Left lung (tissue), 10 donors: ENCODE data around the gene CSRP3. TPM values are rescaled to one million over a fixed set of nuclear protein-coding genes. Genes with fewer than 3 reads are reported as not detected.

ENCODE experiments used
- ATAC-seq: fragments of 200-7000 bp; cut with Tn5 transposase; one replicate; pipeline ENCODE4 v1.9.1; 2020; ENCODE audit warnings: moderate library complexity
- DNase-seq, 4 donors: peaks; one replicate each; pipeline ENCODE4 v3.0.0-alpha.2; 2013 to 2020
- H3K27ac ChIP-seq, 2 donors: fragments of 200-600 bp; sonication (generic) in 1 of 2; one replicate each; pipeline versions ENCODE4 v1.5.0 to v1.8.0; 2020 to 2021
- H3K27me3 ChIP-seq, 2 donors: fragments of 200-600 bp; sonication (generic) in 1 of 2; one replicate each; pipeline versions ENCODE4 v1.5.0 to v1.8.0; 2020 to 2021
- H3K36me3 ChIP-seq, 2 donors: fragments of 200-600 bp; sonication (generic) in 1 of 2; one replicate each; pipeline versions ENCODE4 v1.5.0 to v1.8.0; 2020 to 2021
- H3K4me1 ChIP-seq, 2 donors: fragments of 200-600 bp; one replicate each; pipeline ENCODE4 v1.8.0; 2021
- H3K4me3 ChIP-seq, 2 donors: fragments of 200-600 bp; sonication (generic) in 1 of 2; one replicate each; pipeline versions ENCODE4 v1.5.0 to v1.8.0; 2020 to 2021; ENCODE audit warnings: mild to moderate bottlenecking in 1 of 2
- H3K9me3 ChIP-seq, 2 donors: fragments of 200-600 bp; sonication (generic) in 1 of 2; one replicate each; pipeline versions ENCODE4 v1.5.0 to v1.8.0; 2020 to 2021
- intact Hi-C, 2 donors: fragments of 100-400 bp; cut with DNase I; formaldehyde crosslinking; loops; one replicate each; pipeline versions ENCODE4 v1.11.2 to v1.14.2; 2022
- polyA plus RNA-seq, 6 donors: library from polyadenylated mRNA; unstranded; fragments of 120-200 nt; gene quantifications; one replicate each; pipeline ENCODE4 v1.2.1, GENCODE V29; 2013; ENCODE audit not compliant: insufficient read length in 6 of 6
- total RNA-seq, 2 donors: library from RNA; stranded (reverse); fragmentation: NEBNext Ultra II Directional; extraction: Animal tissue kit (Norgen Biotek cat#: 25700); gene quantifications; one replicate each; pipeline ENCODE4 v1.2.1, GENCODE V29; 2021
- TF ChIP-seq, protein P1 (sequence below), 2 donors: fragments of 200-600 bp; sonication (generic) in 1 of 2; IDR thresholded peaks; one replicate each; pipeline versions ENCODE4 v1.5.0 to v1.8.0; 2021; ENCODE audit warnings: antibody characterized with exemption in 2 of 2
- donor health status: DM: no; HTN: yes; CAD: no.
- donor health status: DM: no; HTN: no; CAD: no.

CSRP3 gene
- total and polyA plus RNA-seq, 8 donors, result 0.23 to 1.4 (median 0.42) TPM; not detected in 1

DNA sequence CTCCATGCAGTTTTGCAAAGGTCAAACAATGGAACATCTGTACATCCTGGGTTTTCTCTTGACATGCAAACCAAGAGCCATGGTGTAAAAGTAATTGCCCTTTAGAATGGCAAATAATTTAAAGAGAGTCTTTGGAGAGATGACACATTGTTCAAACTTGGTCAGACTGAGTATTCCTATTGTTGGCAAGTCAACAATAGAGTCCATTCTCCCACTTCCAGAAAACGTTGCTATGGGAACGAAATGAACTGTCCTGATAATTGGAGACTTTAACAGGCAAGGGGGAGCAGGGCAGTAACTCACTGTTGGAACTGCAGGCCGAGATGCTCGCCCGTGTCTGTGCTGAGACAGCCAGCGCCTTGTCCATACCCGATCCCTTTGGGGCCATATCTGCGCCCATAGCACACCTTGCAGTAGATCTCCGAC is 13.9 kb downstream of the CSRP3 start:
- ATAC-seq (no peak), DNase-seq (no peak)
- H3K27ac ChIP-seq, result no peak overlapping the region
- no peaks in the 10 kb centered on the region for H3K9me3 ChIP-seq
- H3K27me3 ChIP-seq, result no peaks in the 10 kb centered on the region
- H3K36me3 ChIP-seq, result no peaks in the 10 kb centered on the region
- H3K4me3 ChIP-seq, result no peak overlapping the region
- TF ChIP-seq, protein P1, sequence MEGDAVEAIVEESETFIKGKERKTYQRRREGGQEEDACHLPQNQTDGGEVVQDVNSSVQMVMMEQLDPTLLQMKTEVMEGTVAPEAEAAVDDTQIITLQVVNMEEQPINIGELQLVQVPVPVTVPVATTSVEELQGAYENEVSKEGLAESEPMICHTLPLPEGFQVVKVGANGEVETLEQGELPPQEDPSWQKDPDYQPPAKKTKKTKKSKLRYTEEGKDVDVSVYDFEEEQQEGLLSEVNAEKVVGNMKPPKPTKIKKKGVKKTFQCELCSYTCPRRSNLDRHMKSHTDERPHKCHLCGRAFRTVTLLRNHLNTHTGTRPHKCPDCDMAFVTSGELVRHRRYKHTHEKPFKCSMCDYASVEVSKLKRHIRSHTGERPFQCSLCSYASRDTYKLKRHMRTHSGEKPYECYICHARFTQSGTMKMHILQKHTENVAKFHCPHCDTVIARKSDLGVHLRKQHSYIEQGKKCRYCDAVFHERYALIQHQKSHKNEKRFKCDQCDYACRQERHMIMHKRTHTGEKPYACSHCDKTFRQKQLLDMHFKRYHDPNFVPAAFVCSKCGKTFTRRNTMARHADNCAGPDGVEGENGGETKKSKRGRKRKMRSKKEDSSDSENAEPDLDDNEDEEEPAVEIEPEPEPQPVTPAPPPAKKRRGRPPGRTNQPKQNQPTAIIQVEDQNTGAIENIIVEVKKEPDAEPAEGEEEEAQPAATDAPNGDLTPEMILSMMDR (IDR thresholded peaks at IDR 0.05), result no peak
- no peaks in the 10 kb centered on the region for H3K4me1 ChIP-seq
- intact Hi-C loops, result no loop called here

DNA sequence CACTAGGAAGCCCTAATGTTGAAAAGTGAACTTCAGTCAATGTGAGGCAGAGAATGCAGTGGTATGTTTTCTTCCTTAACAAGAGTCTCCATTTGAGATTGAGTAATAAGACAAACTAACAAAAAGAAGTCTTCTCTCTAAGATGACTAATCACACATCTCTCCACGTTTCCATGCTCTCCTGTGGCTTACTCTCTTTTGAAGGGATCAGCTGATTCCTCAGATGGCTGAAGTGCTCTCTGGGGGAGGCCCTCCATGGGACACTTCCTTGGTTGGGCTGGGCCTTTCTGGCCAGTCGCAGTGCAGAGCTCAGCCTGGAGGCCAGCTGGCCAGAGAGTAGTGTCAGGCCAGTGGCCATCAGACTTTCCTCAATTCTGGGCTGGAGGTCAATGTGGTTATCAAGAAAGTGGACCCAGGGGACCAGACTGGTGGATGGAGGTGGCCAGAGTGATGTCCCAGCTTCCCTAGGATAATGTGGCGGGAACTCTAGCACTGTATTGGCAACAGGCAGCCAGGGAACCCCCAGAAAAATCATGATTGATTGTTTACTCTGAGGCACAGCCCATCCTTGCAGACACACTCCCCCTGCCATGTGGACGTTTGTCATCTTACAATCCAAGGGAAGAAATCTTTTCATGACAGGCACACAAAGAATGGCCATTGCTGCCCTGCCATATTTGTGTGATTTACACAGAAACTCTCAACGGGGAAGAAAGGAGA is 14.5 kb downstream of the CSRP3 start:
- H3K4me3 ChIP-seq, result no peak overlapping the region
- H3K27ac ChIP-seq, result no peak overlapping the region
- no peaks in the 10 kb centered on the region for H3K36me3 ChIP-seq
- intact Hi-C loops, result no loop called here
- no peaks in the 10 kb centered on the region for H3K27me3 ChIP-seq
- H3K4me1 ChIP-seq, result no peaks in the 10 kb centered on the region
- H3K9me3 ChIP-seq, result no peaks in the 10 kb centered on the region
- ATAC-seq (no peak), DNase-seq (no peak)
- TF ChIP-seq, protein P1 (IDR thresholded peaks at IDR 0.05), result no peak

DNA sequence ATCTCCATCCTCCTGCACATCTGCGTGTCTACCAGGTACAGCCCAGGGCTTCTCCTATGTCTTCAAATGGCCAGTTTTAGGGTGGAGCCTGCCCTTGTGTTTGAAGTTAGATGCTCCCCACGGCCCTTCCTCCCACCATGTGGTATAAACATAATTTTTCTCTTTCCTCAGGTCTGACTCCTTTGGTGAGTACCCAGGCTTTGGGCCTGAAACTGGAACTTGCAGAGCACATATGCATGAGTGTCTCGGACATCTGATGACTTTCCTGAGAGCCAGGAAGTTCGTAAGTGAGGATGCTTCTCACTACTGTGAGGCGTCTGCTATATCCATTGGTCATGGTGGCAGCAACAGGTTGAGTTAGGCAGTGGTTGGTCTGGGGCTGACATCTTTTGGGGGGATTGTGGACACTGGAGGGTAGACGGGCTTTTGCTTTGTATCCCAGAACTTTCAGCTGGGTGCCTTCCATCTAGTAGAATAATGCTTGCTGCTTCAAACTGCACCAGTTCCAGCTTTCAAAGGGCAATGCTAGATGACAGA is 16.2 kb downstream of the CSRP3 start:
- no peak for ATAC-seq
- intact Hi-C loops, result no loop called here
- DNase-seq, result no peak
- no peaks in the 10 kb centered on the region for H3K9me3 ChIP-seq
- no peaks in the 10 kb centered on the region for H3K4me1 ChIP-seq
- no peak overlapping the region for H3K27ac ChIP-seq
- H3K27me3 ChIP-seq, result no peaks in the 10 kb centered on the region
- H3K4me3 ChIP-seq, result no peak overlapping the region
- H3K36me3 ChIP-seq, result no peaks in the 10 kb centered on the region
- TF ChIP-seq, protein P1 (IDR thresholded peaks at IDR 0.05), result no peak

DNA sequence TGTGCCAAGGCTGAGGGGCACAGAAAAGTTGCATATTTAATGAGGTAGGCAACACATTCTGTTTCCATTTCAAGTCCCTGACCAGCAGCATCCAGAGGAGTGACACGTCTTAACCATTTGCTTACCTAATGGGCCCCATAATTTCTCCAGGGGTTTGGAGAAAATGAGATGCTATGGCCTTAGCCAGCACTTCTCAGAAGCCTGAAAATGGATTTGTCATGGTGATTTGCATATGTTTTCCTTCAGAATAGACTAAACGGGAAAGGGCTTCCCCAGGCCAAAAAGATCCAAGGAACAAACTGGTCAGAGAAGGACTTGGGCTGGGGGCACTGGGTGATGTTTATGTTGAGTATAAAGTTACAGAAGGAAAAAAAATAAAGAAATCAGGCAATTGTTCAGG is 16.7 kb downstream of the CSRP3 start:
- Histone ChIP-seq H3K4me3 (no peak overlapping the region), H3K27me3 (no peaks in the 10 kb centered on the region), H3K36me3 (no peaks in the 10 kb centered on the region), H3K9me3 (no peaks in the 10 kb centered on the region), H3K27ac (no peak overlapping the region), H3K4me1 (no peaks in the 10 kb centered on the region)
- DNase-seq, result no peak
- no peak for ATAC-seq
- intact Hi-C loops, result no loop called here
- TF ChIP-seq, protein P1 (IDR thresholded peaks at IDR 0.05), result no peak

DNA sequence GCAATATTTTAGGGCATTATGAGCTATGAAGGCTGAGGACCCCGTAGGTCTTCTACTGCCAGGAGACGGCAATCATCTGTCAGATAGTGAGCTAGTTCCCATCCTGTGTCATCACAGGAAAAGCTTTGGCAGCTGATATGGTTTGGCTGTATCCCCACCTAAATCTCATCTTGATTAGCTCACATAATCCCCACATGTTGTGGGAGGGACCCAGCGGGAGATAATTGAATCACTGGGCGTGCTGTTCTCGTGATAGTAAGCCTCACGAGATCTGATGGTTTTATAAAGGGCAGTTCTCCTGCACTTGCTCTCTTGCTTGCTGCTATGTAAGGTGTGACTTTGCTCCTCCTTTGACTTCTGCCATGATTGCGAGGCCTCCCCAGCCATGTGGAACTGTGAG is 18.1 kb downstream of the CSRP3 start:
- ATAC-seq (no peak), DNase-seq (no peak)
- Histone ChIP-seq H3K9me3 (no peaks in the 10 kb centered on the region), H3K36me3 (no peaks in the 10 kb centered on the region), H3K4me3 (no peak overlapping the region), H3K27me3 (no peaks in the 10 kb centered on the region), H3K27ac (no peak overlapping the region), H3K4me1 (no peaks in the 10 kb centered on the region)
- TF ChIP-seq, protein P1 (IDR thresholded peaks at IDR 0.05), result no peak
- intact Hi-C loops, result no loop called here
